Stimulated activated CD8-positive, alpha-beta memory T cell treated with anti-CD3 and anti-CD28 coated beads, Interleukin-15, amount 100 ng/mL, for 1 hour (primary cell): ENCODE measurements around the gene PIAS3.

ENCODE experiments used
- DNase-seq: peaks from one replicate; pipeline ENCODE4 v3.0.0-alpha.2; 2020; ENCODE audit warnings: low read depth

Gene PIAS3

GRCh38 chr1:145858901-145859490 lies at the start of gene PIAS3:
Gene PIAS3 (minus strand): TSS chr1:145859081. CDS start chr1:145858990, 91 bp downstream.
- DNase-seq = peak; percentile 66

GRCh38 chr1:145908653-145909052 lies 49.8 kb upstream of the PIAS3 start:
- no peak for DNase-seq

GRCh38 chr1:145906954-145907753 lies 48.3 kb upstream of the PIAS3 start:
- DNase-seq = no peak

- no peak for DNase-seq
Measured at GRCh38 chr1:145901312-145902021, 42.6 kb upstream of the PIAS3 start.

- DNase-seq = no peak
Measured at GRCh38 chr1:145898756-145899155, 39.9 kb upstream of the PIAS3 start.

- DNase-seq = no peak
Measured at GRCh38 chr1:145897969-145898368, 39.1 kb upstream of the PIAS3 start.

GRCh38 chr1:145895471-145895870 lies 36.6 kb upstream of the PIAS3 start:
- DNase-seq = no peak

- DNase-seq = no peak
Measured at GRCh38 chr1:145893306-145894055, 34.6 kb upstream of the PIAS3 start.

GRCh38 chr1:145892486-145893087 lies 33.7 kb upstream of the PIAS3 start:
- DNase-seq = no peak

GRCh38 chr1:145891587-145892485 lies 33.0 kb upstream of the PIAS3 start:
- DNase-seq = peak; percentile 15

- DNase-seq = no peak
Measured at GRCh38 chr1:145891143-145891542, 32.3 kb upstream of the PIAS3 start.

GRCh38 chr1:145889722-145890121 lies 30.8 kb upstream of the PIAS3 start:
- no peak for DNase-seq

- DNase-seq = no peak
Measured at GRCh38 chr1:145887631-145888030, 28.8 kb upstream of the PIAS3 start.

GRCh38 chr1:145886816-145887215 lies 27.9 kb upstream of the PIAS3 start:
- DNase-seq = no peak

GRCh38 chr1:145886390-145886789 lies 27.5 kb upstream of the PIAS3 start:
- no peak for DNase-seq

GRCh38 chr1:145885738-145886287 lies 26.9 kb upstream of the PIAS3 start, which contains the start of gene ANKRD35:
Gene ANKRD35 (minus strand): TSS chr1:145885866. CDS start chr1:145885758, 108 bp downstream.
- DNase-seq = peak; percentile 73

- DNase-seq = no peak
Measured at GRCh38 chr1:145884675-145885074, 25.8 kb upstream of the PIAS3 start.

GRCh38 chr1:145879775-145880174 lies 20.9 kb upstream of the PIAS3 start:
- no peak for DNase-seq

- DNase-seq = no peak
Measured at GRCh38 chr1:145878724-145879123, 19.8 kb upstream of the PIAS3 start.

GRCh38 chr1:145877923-145878486 lies 19.1 kb upstream of the PIAS3 start:
- no peak for DNase-seq
